Measurements from ENCODE around the gene ZNF566. TPM values are rescaled to one million over a fixed set of nuclear protein-coding genes. Genes with fewer than 3 reads are reported as not detected.

Gene ZNF566
- total RNA-seq, 6 donors from 2014 or later, result 5.5 to 17.6 (median 8.1) TPM

- ATAC-seq (ENCODE audit: low FRiP score in 2 of 2) (no peak), DNase-seq (no peak)
- Histone ChIP-seq H3K4me1 (peaks cover 0 to 15% (median 1%) of the 10 kb centered on the region in 4 donors), H3K36me3 (no peaks in the 10 kb centered on the region), H3K27me3 (peaks cover 0 to 2% (median 0%) of the 10 kb centered on the region in 4 donors), H3K9me3 (peaks cover 0 to 13% (median 8%) of the 10 kb centered on the region in 4 donors), H3K4me3 (no peak overlapping the region), H3K27ac (no peak overlapping the region)
- 82 to 98% methylated on average over 4 of the region's 4 CpGs for WGBS, 2 donors
- TF ChIP-seq, protein P1, sequence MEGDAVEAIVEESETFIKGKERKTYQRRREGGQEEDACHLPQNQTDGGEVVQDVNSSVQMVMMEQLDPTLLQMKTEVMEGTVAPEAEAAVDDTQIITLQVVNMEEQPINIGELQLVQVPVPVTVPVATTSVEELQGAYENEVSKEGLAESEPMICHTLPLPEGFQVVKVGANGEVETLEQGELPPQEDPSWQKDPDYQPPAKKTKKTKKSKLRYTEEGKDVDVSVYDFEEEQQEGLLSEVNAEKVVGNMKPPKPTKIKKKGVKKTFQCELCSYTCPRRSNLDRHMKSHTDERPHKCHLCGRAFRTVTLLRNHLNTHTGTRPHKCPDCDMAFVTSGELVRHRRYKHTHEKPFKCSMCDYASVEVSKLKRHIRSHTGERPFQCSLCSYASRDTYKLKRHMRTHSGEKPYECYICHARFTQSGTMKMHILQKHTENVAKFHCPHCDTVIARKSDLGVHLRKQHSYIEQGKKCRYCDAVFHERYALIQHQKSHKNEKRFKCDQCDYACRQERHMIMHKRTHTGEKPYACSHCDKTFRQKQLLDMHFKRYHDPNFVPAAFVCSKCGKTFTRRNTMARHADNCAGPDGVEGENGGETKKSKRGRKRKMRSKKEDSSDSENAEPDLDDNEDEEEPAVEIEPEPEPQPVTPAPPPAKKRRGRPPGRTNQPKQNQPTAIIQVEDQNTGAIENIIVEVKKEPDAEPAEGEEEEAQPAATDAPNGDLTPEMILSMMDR (IDR thresholded peaks at IDR 0.05), result no peak
- no peak for TF ChIP-seq EP300 (IDR thresholded peaks at IDR 0.05)
- TF ChIP-seq POLR2AphosphoS5 (IDR thresholded peaks at IDR 0.05), result no peak
- TF ChIP-seq POLR2A (IDR thresholded peaks at IDR 0.05), result no peak
These were observed 65.4 kb downstream of the ZNF566 start for GRCh38 chr19:36423925-36424324.

GRCh38 chr19:36421749-36422481 is 67.4 kb downstream of the ZNF566 start:
- H3K27me3 ChIP-seq, result peaks cover 0 to 2% (median 0%) of the 10 kb centered on the region in 4 donors
- TF ChIP-seq POLR2A (IDR thresholded peaks at IDR 0.05), result no peak
- no peak for TF ChIP-seq POLR2AphosphoS5 (IDR thresholded peaks at IDR 0.05)
- TF ChIP-seq, protein P1 (IDR thresholded peaks at IDR 0.05), result no peak
- TF ChIP-seq EP300 (IDR thresholded peaks at IDR 0.05), result no peak
- 34 to 37% methylated on average over 14 to 30 of the region's 33 CpGs for WGBS, 2 donors
- DNase-seq, result peak in 1 of 2 donors; percentile 79
- peaks cover 9 to 25% (median 13%) of the 10 kb centered on the region in 4 donors for H3K4me1 ChIP-seq
- H3K4me3 ChIP-seq, result peak overlapping the region; percentile 38 to 49 (median 47)
- ATAC-seq (ENCODE audit: low FRiP score in 2 of 2), result peak in 1 of 2 donors; percentile 4
- peaks cover 0 to 13% (median 8%) of the 10 kb centered on the region in 4 donors for H3K9me3 ChIP-seq
- no peak overlapping the region for H3K27ac ChIP-seq
- H3K36me3 ChIP-seq, result no peaks in the 10 kb centered on the region

DNA sequence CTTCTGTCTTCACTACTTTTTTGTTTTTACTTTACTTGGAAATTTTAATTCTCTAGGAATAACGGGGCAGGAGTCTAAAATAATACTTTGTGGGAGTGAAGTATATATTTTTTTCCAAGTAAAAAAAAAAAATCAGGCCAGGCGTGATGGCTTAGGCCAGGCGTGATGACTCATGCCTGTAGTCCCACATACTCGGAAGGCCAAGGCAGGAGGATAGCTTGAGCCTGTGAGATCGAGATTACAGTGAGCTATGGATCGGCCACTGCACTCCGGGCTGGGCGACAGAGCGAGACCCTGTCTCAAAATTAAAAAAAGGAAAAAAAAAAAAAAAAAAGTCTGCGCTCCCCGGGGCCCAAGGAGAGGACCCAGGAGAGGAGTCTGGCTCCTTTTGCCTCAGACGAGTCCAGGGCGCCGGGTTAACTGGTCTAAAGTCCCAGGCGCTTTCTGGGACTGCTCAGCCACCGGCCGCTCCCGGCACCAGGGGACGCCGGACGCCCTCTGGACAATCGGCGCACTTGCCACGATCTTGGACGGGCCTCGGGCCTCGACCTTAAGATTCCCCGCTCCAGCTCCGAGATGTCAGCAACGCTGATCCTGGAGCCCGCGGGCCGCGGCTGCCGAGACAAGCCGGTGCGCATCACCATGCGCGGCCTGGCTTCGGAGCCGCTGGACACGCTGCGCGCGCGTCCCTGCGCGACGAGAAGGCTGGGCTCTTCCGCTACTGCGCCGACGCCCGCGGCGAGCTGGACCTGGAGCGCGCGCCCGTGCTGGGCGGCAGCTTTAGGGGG is 68.2 kb downstream of the ZNF566 start:
- no peak overlapping the region for H3K27ac ChIP-seq

GRCh38 chr19:36418287-36419001 is 70.9 kb downstream of the ZNF566 start, which contains the start of gene ZFP82:
TSS of gene ZFP82 (minus strand) at chr19:36418644. CDS start at chr19:36409789, 8,855 bp downstream.
- DNase-seq (peak; percentile 74 to 96), ATAC-seq (ENCODE audit: low FRiP score in 2 of 2) (peak; percentile 93 to 97)
- Histone ChIP-seq H3K27ac (peak within 1 kb of the TSS; percentile 79 to 93 (median 90)), H3K9me3 (peaks cover 0 to 27% (median 13%) of the 10 kb centered on the region in 4 donors), H3K4me1 (peaks cover 9 to 29% (median 13%) of the 10 kb centered on the region in 4 donors), H3K27me3 (peaks cover 0 to 2% (median 0%) of the 10 kb centered on the region in 4 donors), H3K36me3 (no peaks in the 10 kb centered on the region), H3K4me3 (peak within 1 kb of the TSS; percentile 60 to 85 (median 81))
- WGBS, 2 donors, result 1 to 2% methylated on average over 23 to 25 of the region's 70 CpGs
- TF ChIP-seq, protein P1 (IDR thresholded peaks at IDR 0.05), result peak in 1 of 6 experiments; percentile 18
- TF ChIP-seq POLR2AphosphoS5 (IDR thresholded peaks at IDR 0.05) (peak; percentile 60 to 81), POLR2A (IDR thresholded peaks at IDR 0.05) (peak in 2 of 4 donors; percentile 35 to 65), EP300 (IDR thresholded peaks at IDR 0.05) (no peak)

More for the DNA sequence above, 68.2 kb downstream of the ZNF566 start:
- 17 to 27% methylated on average over 25 to 37 of the region's 61 CpGs for WGBS, 2 donors
- H3K9me3 ChIP-seq, result peaks cover 0 to 13% (median 9%) of the 10 kb centered on the region in 4 donors
- ATAC-seq (ENCODE audit: low FRiP score in 2 of 2) (peak in 1 of 2 donors; percentile 78), DNase-seq (peak in 1 of 2 donors; percentile 85)
- TF ChIP-seq, protein P1 (IDR thresholded peaks at IDR 0.05), result no peak
- TF ChIP-seq POLR2A (IDR thresholded peaks at IDR 0.05), result no peak
- no peak for TF ChIP-seq EP300 (IDR thresholded peaks at IDR 0.05)
- TF ChIP-seq POLR2AphosphoS5 (IDR thresholded peaks at IDR 0.05), result no peak
- H3K36me3 ChIP-seq, result no peaks in the 10 kb centered on the region
- peaks cover 9 to 25% (median 13%) of the 10 kb centered on the region in 4 donors for H3K4me1 ChIP-seq
- peaks cover 0 to 2% (median 0%) of the 10 kb centered on the region in 4 donors for H3K27me3 ChIP-seq
- peak overlapping the region; percentile 38 to 49 (median 47) for H3K4me3 ChIP-seq

Data from upper lobe of left lung (tissue), 6 donors.